SIG-M5 treated with dmso at 0.1 percent for 504 hours (cell line): Measurements from ENCODE around the gene ZBED4.
A peak's percentile ranks its signal among the peaks of the same experiment; 100 is the strongest.

Experiments used
- DNase-seq: peaks from one replicate; lab custom pipeline; 2025; ENCODE audit not compliant: unreplicated experiment; lab: John Stamatoyannopoulos, UW

ZBED4 gene

GRCh38 chr22:49900441-49901230, 47.0 kb downstream of the ZBED4 start:
- DNase-seq = no peak

- DNase-seq = no peak
Observed at GRCh38 chr22:49901457-49901856, 47.8 kb downstream of the ZBED4 start.

- DNase-seq = no peak
Observed at GRCh38 chr22:49903322-49904039, 49.8 kb downstream of the ZBED4 start.

- DNase-seq = no peak
Observed at GRCh38 chr22:49904040-49904369, 50.4 kb downstream of the ZBED4 start.

GRCh38 chr22:49905465-49905864, 51.8 kb downstream of the ZBED4 start:
- DNase-seq = no peak

- DNase-seq = no peak
Observed at GRCh38 chr22:49906071-49906798, 52.6 kb downstream of the ZBED4 start.

GRCh38 chr22:49906799-49907290, 53.2 kb downstream of the ZBED4 start:
- DNase-seq = no peak

- no peak for DNase-seq
Observed at GRCh38 chr22:49907807-49908206, 54.2 kb downstream of the ZBED4 start.

GRCh38 chr22:49909476-49910205, 56.0 kb downstream of the ZBED4 start:
- no peak for DNase-seq

- DNase-seq = no peak
Observed at GRCh38 chr22:49910229-49911155, 56.8 kb downstream of the ZBED4 start.

- DNase-seq = no peak
Observed at GRCh38 chr22:49911881-49912625, 58.4 kb downstream of the ZBED4 start.

- DNase-seq = no peak
Observed at GRCh38 chr22:49913026-49913425, 59.4 kb downstream of the ZBED4 start.

- no peak for DNase-seq
Observed at GRCh38 chr22:49913446-49913845, 59.8 kb downstream of the ZBED4 start.

GRCh38 chr22:49914256-49914655, 60.6 kb downstream of the ZBED4 start:
- DNase-seq = no peak

GRCh38 chr22:49915610-49916009, 62.0 kb downstream of the ZBED4 start:
- no peak for DNase-seq

- DNase-seq = no peak
Observed at GRCh38 chr22:49916831-49917230, 63.2 kb downstream of the ZBED4 start.

GRCh38 chr22:49917974-49918910, 64.6 kb downstream of the ZBED4 start, which contains the start of the genes ALG12 and CRELD2:
ALG12 (minus strand) TSS chr22:49918438; CDS start chr22:49913765, 4,673 bp downstream.
CRELD2 (plus strand) TSS chr22:49918634; CDS start chr22:49918770, 136 bp downstream.
- peak; percentile 90 for DNase-seq
